HT1080 (cell line): Measurements from ENCODE around the gene JMJD8. TPM values are rescaled to one million over a fixed set of nuclear protein-coding genes. Genes with fewer than 3 reads are reported as not detected.

Source experiments
- total RNA-seq: library from RNA; depleted of rRNA; stranded (reverse); fragments of >200 nt; shearing (Covaris generic); gene quantifications from 2 replicates; pipeline ENCODE4 v1.2.3, GENCODE V29; 2014; rRNA removed

Gene JMJD8
- total RNA-seq, 1 experiment from 2014 or later: 46.2 TPM

Other genes starting within 250 kb of the JMJD8 start
- gene CAPN15, start 156.6 kb downstream of the JMJD8 start, total RNA-seq: 92.4 and 122 TPM in 2 replicates
- 0.10 TPM in 1 of 2 replicates, not detected in the other for gene PRR35, start 123.9 kb downstream of the JMJD8 start, total RNA-seq
- 0.07 and 1.1 TPM in 2 replicates for gene NHLRC4, start 117.3 kb downstream of the JMJD8 start, total RNA-seq
- gene PIGQ, start 114.4 kb downstream of the JMJD8 start, total RNA-seq: 38.2 and 53.0 TPM in 2 replicates
- gene RAB40C, start 94.3 kb downstream of the JMJD8 start, total RNA-seq: 12.9 and 15.2 TPM in 2 replicates
- 0.03 and 0.14 TPM in 2 replicates for gene WFIKKN1, start 53.3 kb downstream of the JMJD8 start, total RNA-seq
- 190 and 194 TPM in 2 replicates for gene METTL26, start 48.0 kb downstream of the JMJD8 start, total RNA-seq
- gene MCRIP2, start 42.5 kb downstream of the JMJD8 start, total RNA-seq: 44.9 and 51.1 TPM in 2 replicates
- gene WDR90, start 35.0 kb downstream of the JMJD8 start, total RNA-seq: 27.0 and 27.9 TPM in 2 replicates
- gene RHOT2, start 16.2 kb downstream of the JMJD8 start, total RNA-seq: 95.4 and 107 TPM in 2 replicates
- 1.1 and 1.6 TPM in 2 replicates for gene RHBDL1, start 8.7 kb downstream of the JMJD8 start, total RNA-seq
- gene STUB1, start 3.9 kb downstream of the JMJD8 start, total RNA-seq: 208 and 257 TPM in 2 replicates
- 3.4 and 4.1 TPM in 2 replicates for gene WDR24, start 6.1 kb upstream of the JMJD8 start, total RNA-seq
- 2.0 and 4.2 TPM in 2 replicates for gene FBXL16, start 21.5 kb upstream of the JMJD8 start, total RNA-seq
- 119 and 152 TPM in 2 replicates for gene METRN, start 30.8 kb upstream of the JMJD8 start, total RNA-seq
- 42.3 and 54.6 TPM in 2 replicates for gene ANTKMT, start 36.8 kb upstream of the JMJD8 start, total RNA-seq
- 4.2 and 4.6 TPM in 2 replicates for gene CCDC78, start 42.1 kb upstream of the JMJD8 start, total RNA-seq
- gene HAGHL, start 42.8 kb upstream of the JMJD8 start, total RNA-seq: 18.6 and 27.2 TPM in 2 replicates
- 33.1 and 35.7 TPM in 2 replicates for gene CIAO3, start 56.7 kb upstream of the JMJD8 start, total RNA-seq
- gene MSLN, start 76.4 kb upstream of the JMJD8 start, total RNA-seq: 0.23 TPM in 1 of 2 replicates, not detected in the other
- gene RPUSD1, start 104.0 kb upstream of the JMJD8 start, total RNA-seq: 84.1 and 114 TPM in 2 replicates
- 41.6 and 45.6 TPM in 2 replicates for gene CHTF18, start 104.3 kb upstream of the JMJD8 start, total RNA-seq
- gene GNG13, start 116.4 kb upstream of the JMJD8 start, total RNA-seq: not detected in 2 replicates